Activated CD8-positive, alpha-beta T cell treated with anti-CD3 and anti-CD28 coated beads for 36 hours (primary cell): ENCODE measurements around the gene KCNJ10. TPM values are rescaled to one million over a fixed set of nuclear protein-coding genes. Genes with fewer than 3 reads are reported as not detected.

Source experiments
- ATAC-seq: fragments of 200-7000 bp; cut with Tn5 transposase; one replicate; pipeline ENCODE4 v1.10.0; 2021; ENCODE audit warnings: mild to moderate bottlenecking, moderate library complexity
- CTCF ChIA-PET: fragments of 350-600 bp; sonication (Branson Sonifier 250); formaldehyde crosslinking; loops from one replicate; lab custom pipeline; 2021; ENCODE audit warnings: antibody characterized with exemption; lab: Charles Lee
- POLR2A ChIA-PET: fragments of 350-600 bp; sonication (Branson Sonifier 250); formaldehyde crosslinking; loops from one replicate; lab custom pipeline; 2021; ENCODE audit warnings: antibody characterized with exemption; lab: Charles Lee
- DNase-seq: peaks from one replicate; pipeline ENCODE4 v3.0.0-alpha.2; 2020
- H3K27ac Mint-ChIP-seq: one replicate; pipeline ENCODE4 v1.8.0; 2021; ENCODE audit warnings: mild to moderate bottlenecking, mixed read lengths
- H3K27me3 Mint-ChIP-seq: one replicate; pipeline ENCODE4 v1.8.0; 2021; ENCODE audit warnings: mixed read lengths
- H3K36me3 Mint-ChIP-seq: one replicate; pipeline ENCODE4 v1.8.0; 2021; ENCODE audit warnings: low read depth, mixed read lengths
- H3K4me1 Mint-ChIP-seq: one replicate; pipeline ENCODE4 v1.8.0; 2021; ENCODE audit warnings: low read depth, mixed read lengths
- H3K4me3 Mint-ChIP-seq: one replicate; pipeline ENCODE4 v1.8.0; 2021; ENCODE audit warnings: mild to moderate bottlenecking, moderate library complexity, mixed read lengths
- H3K9me3 Mint-ChIP-seq: one replicate; pipeline ENCODE4 v1.8.0; 2021; ENCODE audit warnings: mixed read lengths
- intact Hi-C: fragments of 100-400 bp; cut with micrococcal nuclease; formaldehyde crosslinking; loops from one replicate; pipeline ENCODE4 v1.10.0; 2022
- total RNA-seq, 2 experiments: library from RNA; stranded (reverse); gene quantifications; one replicate each; pipeline ENCODE4 v1.2.3, GENCODE V29; 2021
- TF ChIP-seq, protein P1 (sequence below): fragments of 200-600 bp; IDR thresholded peaks from one replicate; pipeline ENCODE4 v1.8.0; 2022; ENCODE audit warnings: antibody characterized with exemption, mild to moderate bottlenecking

Gene KCNJ10
- total RNA-seq, 2 experiments from 2014 or later: 0.14 to 0.29 TPM

DNA sequence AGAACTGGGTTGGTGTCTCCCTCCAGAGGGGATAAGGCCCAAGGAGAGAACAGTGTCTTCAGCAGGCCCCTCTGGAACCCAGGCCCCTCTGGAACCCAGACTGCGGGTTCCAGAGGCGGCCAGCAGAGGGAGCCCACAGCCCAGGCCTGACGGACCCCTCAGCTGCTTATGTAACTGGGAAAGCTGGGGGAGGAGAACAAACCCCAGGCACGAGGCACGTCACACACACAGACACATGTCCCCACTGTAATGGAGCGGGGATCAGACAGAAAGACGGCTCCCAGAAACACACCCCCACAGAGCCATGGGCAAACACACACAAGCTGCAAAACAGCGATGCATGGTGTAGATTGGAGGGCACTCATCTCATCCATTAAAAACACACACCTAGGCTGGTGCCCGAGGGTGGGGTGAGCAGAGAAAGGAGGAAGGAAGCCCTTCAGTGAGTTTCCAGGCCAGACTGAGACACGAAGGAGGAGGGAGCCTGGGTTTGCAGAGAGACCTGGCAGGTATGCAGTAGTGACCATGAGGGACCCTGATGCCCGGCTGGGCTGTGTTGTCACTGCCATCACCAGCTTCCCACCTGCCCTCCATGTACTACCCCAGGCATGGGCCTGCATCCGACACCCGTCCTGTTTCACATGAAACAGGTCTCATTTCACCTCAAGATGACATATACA is 31.2 kb upstream of the KCNJ10 start:
- H3K9me3 Mint-ChIP-seq: no peaks in the 10 kb centered on the region
- ChIA-PET POLR2A (interaction anchor here (0.7 to 1.5 kb wide), 6 partner anchors 35 to 195 kb away, joined by 3 to 6 read pairs (median 4); partner anchors contain the start of gene PEX19), CTCF (interaction anchor here (0.6 to 6.7 kb wide), 36 partner anchors 8 to 308 kb away, joined by 3 to 102 read pairs (median 4); partner anchors contain the start of genes CASQ1, DCAF8, PEX19 and PIGM)
- ATAC-seq: peak; percentile 28
- H3K4me3 Mint-ChIP-seq: peak overlapping the region; percentile 20
- H3K27me3 Mint-ChIP-seq: no peaks in the 10 kb centered on the region
- intact Hi-C loops: loop anchor here (5.0 to 10.0 kb wide), 3 partner anchors 106 to 191 kb away; partner anchors contain the start of gene PEA15
- TF ChIP-seq, protein P1, sequence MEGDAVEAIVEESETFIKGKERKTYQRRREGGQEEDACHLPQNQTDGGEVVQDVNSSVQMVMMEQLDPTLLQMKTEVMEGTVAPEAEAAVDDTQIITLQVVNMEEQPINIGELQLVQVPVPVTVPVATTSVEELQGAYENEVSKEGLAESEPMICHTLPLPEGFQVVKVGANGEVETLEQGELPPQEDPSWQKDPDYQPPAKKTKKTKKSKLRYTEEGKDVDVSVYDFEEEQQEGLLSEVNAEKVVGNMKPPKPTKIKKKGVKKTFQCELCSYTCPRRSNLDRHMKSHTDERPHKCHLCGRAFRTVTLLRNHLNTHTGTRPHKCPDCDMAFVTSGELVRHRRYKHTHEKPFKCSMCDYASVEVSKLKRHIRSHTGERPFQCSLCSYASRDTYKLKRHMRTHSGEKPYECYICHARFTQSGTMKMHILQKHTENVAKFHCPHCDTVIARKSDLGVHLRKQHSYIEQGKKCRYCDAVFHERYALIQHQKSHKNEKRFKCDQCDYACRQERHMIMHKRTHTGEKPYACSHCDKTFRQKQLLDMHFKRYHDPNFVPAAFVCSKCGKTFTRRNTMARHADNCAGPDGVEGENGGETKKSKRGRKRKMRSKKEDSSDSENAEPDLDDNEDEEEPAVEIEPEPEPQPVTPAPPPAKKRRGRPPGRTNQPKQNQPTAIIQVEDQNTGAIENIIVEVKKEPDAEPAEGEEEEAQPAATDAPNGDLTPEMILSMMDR: peak; percentile 79
- peak; percentile 88 for DNase-seq
- peaks cover 4% of the 10 kb centered on the region for H3K36me3 Mint-ChIP-seq
- peaks cover 55% of the 10 kb centered on the region for H3K4me1 Mint-ChIP-seq
- H3K27ac Mint-ChIP-seq: peak overlapping the region; percentile 90

DNA sequence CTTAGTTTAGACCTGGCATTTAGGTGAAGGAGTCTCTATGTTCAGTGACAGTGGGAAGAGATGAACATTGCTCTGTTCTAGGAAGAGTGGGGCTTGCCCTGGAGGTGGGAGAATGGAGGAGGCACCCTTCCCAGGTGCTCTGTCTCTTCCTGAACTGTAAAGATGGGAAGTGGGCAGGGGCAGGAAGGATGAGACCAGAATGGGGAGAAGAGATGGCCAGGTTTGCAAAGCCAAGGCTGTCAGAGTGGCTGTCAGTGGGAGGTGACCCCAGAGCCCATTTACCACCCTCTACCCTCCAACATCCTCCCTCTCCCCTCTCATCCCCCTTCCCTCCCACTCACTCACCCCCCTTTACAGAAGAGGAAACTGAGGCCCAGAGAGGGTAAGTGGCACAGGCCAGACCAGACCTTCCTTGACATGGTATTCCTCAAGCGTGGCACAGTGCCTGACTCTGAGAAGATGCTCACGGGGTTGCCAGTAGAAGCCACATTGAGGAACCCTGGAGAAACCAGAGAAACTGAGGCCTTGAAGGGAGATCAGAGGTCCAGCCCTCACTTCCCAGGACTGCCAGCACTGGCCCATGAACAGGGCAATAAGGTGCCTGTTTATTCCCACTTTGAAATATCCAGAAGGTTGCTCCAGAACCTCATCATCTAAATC is 29.9 kb upstream of the KCNJ10 start:
- Mint-ChIP-seq H3K4me3 (peak overlapping the region; percentile 69), H3K36me3 (peaks cover 4% of the 10 kb centered on the region), H3K27me3 (no peaks in the 10 kb centered on the region), H3K27ac (peak overlapping the region; percentile 90), H3K4me1 (peaks cover 64% of the 10 kb centered on the region), H3K9me3 (no peaks in the 10 kb centered on the region)
- ChIA-PET POLR2A (interaction anchor here (1.0 kb wide), 1 partner anchor 191 kb away, joined by 3 read pairs; no protein-coding TSS in a partner anchor), CTCF (interaction anchor here (1.0 to 7.3 kb wide), 14 partner anchors 10 to 277 kb away, joined by 3 to 119 read pairs (median 14); partner anchors contain the start of genes DCAF8 and KCNJ9)
- intact Hi-C loops: loop anchor here (5.0 to 10.0 kb wide), 4 partner anchors 107 to 515 kb away; partner anchors contain the start of gene PEA15
- ATAC-seq (no peak), DNase-seq (no peak)
- TF ChIP-seq, protein P1: no peak

DNA sequence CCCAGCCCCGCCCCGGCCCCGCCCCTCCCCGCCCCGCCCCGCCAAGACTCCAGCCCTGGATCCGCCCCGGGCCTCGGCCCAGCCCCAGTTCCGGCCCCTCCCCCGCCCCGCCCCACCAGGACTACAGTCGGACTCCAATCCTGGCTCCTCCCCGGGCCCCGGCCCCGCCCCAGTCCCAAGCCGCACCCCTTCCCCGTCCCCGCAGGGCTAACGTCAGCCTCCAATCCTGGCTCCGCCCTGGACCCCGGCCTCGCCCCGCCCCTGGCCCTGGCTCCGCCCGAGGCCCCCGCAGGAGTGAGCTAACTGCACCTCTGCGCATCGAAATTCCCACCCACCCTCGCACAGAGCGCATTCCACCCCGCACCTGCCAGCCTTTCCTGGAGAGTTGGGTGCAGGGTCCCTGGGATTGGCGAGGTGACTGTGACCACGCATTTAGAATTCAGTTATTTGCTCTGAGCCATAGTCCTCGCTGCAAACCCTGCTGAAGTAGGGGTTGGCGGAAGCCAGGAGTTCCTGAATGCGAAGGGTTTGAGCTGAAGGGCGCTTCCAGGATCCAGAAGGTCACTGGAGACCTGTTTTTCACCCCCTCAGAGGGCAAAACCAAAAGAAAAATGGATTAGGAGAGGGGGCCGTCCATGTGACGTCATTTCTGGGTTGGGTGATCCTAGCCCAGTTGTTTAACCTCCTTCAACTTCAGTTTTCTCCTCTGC is 29.0 kb upstream of the KCNJ10 start:
- H3K27me3 Mint-ChIP-seq: no peaks in the 10 kb centered on the region
- no peaks in the 10 kb centered on the region for H3K9me3 Mint-ChIP-seq
- ChIA-PET POLR2A (interaction anchor here (0.8 to 1.7 kb wide), 4 partner anchors 13 to 192 kb away, joined by 3 to 5 read pairs (median 4); partner anchors contain the start of gene TAGLN2), CTCF (interaction anchor here (1.0 to 7.3 kb wide), 7 partner anchors 10 to 193 kb away, joined by 3 to 119 read pairs (median 13); partner anchors contain the start of gene KCNJ9)
- peak overlapping the region; percentile 89 for H3K27ac Mint-ChIP-seq
- ATAC-seq: peak; percentile 89
- peaks cover 70% of the 10 kb centered on the region for H3K4me1 Mint-ChIP-seq
- TF ChIP-seq, protein P1: no peak
- H3K4me3 Mint-ChIP-seq: peak overlapping the region; percentile 69
- H3K36me3 Mint-ChIP-seq: peaks cover 6% of the 10 kb centered on the region
- intact Hi-C loops: loop anchor here (10.0 kb wide), 1 partner anchor 516 kb away; no protein-coding TSS in a partner anchor
- DNase-seq: peak; percentile 99

DNA sequence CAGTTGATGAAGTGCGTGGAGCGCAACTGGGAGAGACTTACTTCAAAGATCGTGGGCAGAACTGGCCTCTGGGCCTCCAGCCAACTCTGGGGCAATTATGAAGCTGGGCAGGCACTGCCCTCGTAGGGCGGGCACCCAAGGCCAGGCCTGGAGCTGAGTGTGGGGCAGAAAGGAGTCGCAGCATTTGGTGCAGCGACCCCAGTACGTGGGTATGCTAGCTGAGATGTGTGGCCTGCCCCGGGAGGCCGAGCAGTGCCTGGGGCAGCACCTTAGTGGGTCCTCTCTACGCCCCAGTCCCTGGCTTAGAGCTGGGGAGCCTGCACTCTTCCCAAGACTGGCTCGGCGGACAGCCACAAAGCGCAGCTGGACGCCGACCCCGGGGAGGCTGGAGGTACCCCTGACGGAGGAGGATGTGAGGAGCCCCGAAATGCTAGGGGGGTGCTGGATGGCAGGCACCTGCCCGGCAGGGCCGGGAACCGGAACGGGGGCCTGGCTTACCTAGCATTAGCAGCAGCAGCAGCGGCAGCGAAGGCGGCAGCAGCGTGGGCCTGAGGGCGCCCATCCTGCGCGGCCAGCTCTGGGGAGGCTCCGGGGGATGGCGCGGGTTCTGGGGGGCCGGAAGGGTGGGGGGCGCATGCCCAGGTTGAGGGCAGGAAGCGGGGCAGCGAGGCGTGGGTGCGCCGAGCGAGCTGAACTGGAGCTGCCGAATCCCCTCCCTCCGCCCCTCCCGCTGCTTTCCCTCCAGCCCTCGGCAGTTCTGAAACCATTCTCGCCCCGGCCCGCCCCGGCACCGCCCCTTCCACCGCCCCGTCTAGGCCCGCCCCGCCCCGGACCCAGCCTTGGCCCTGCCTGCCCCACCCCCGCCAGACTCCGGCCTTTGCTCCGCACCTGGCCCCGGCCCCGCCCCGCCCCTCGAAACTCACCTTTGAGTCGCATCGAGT is 28.2 kb upstream of the KCNJ10 start, which contains the start of gene IGSF8:
TSS of gene IGSF8 (minus strand) at position 709 of the 941 bp plus-strand sequence. CDS start at position 562, 147 bp downstream.
- peak within 1 kb of the TSS; percentile 85 for H3K4me3 Mint-ChIP-seq
- CTCF ChIA-PET: interaction anchor here (0.6 to 7.3 kb wide), 11 partner anchors 10 to 279 kb away, joined by 3 to 119 read pairs (median 8); partner anchors contain the start of genes KCNJ9 and PIGM

More for the DNA sequence above, 28.2 kb upstream of the KCNJ10 start, which contains the start of gene IGSF8:
- H3K9me3 Mint-ChIP-seq: no peaks in the 10 kb centered on the region
- intact Hi-C loops: loop anchor here (10.0 kb wide), 1 partner anchor 517 kb away; no protein-coding TSS in a partner anchor
- ATAC-seq: peak; percentile 59
- H3K36me3 Mint-ChIP-seq: peaks cover 6% of the 10 kb centered on the region
- H3K27me3 Mint-ChIP-seq: no peaks in the 10 kb centered on the region
- H3K27ac Mint-ChIP-seq: peak within 1 kb of the TSS; percentile 90
- POLR2A ChIA-PET: interaction anchor here (1.0 to 1.7 kb wide), 7 partner anchors 12 to 173 kb away, joined by 3 to 8 read pairs (median 3); partner anchors contain the start of genes DCAF8 and TAGLN2
- peak; percentile 96 for DNase-seq
- peaks cover 72% of the 10 kb centered on the region for H3K4me1 Mint-ChIP-seq
- TF ChIP-seq, protein P1: no peak
